HG02870 (cell line): ENCODE data around the gene SMYD3.
"Not testable (repeated sequence)": the region's sequence is repeated elsewhere in the genome, so short reads cannot be mapped to it uniquely, and the experiment has no call there.

ENCODE experiments used
- ATAC-seq: cut with Tn5 transposase; IDR thresholded peaks from one replicate; pipeline ENCODE4 v1.9.1; 2021; ENCODE audit warnings: mild to moderate bottlenecking, moderate library complexity; ENCODE audit not compliant: unreplicated experiment

SMYD3 gene

GRCh38 chr1:246040200-246040890, 466.7 kb downstream of the SMYD3 start:
- no peak for ATAC-seq

- ATAC-seq: no peak
Measured at GRCh38 chr1:246039584-246039983, 467.5 kb downstream of the SMYD3 start.

- no peak for ATAC-seq
Measured at GRCh38 chr1:246037832-246038231, 469.2 kb downstream of the SMYD3 start.

GRCh38 chr1:246036175-246036574, 470.9 kb downstream of the SMYD3 start:
- ATAC-seq: no peak

GRCh38 chr1:246035060-246035541, 472.0 kb downstream of the SMYD3 start:
- ATAC-seq: no peak

- no peak for ATAC-seq
Measured at GRCh38 chr1:246034630-246035029, 472.4 kb downstream of the SMYD3 start.

GRCh38 chr1:246032984-246033383, 474.1 kb downstream of the SMYD3 start:
- no peak for ATAC-seq

GRCh38 chr1:246032031-246032551, 475.0 kb downstream of the SMYD3 start:
- no peak for ATAC-seq

GRCh38 chr1:246029616-246030015, 477.5 kb downstream of the SMYD3 start:
- ATAC-seq: no peak

- not testable (repeated sequence) for ATAC-seq
Measured at GRCh38 chr1:246024118-246024517, 483.0 kb downstream of the SMYD3 start.

- ATAC-seq: peak; percentile 81
Measured at GRCh38 chr1:246020211-246020954, 486.7 kb downstream of the SMYD3 start.

- ATAC-seq: no peak
Measured at GRCh38 chr1:246018146-246018545, 488.9 kb downstream of the SMYD3 start.

- ATAC-seq: no peak
Measured at GRCh38 chr1:246012341-246012740, 494.7 kb downstream of the SMYD3 start.

- ATAC-seq: no peak
Measured at GRCh38 chr1:246010386-246010785, 496.7 kb downstream of the SMYD3 start.

GRCh38 chr1:246008363-246008831, 498.7 kb downstream of the SMYD3 start:
- ATAC-seq: no peak

- ATAC-seq: no peak
Measured at GRCh38 chr1:246005067-246005466, 502.0 kb downstream of the SMYD3 start.

GRCh38 chr1:246004301-246004700, 502.8 kb downstream of the SMYD3 start:
- ATAC-seq: no peak

GRCh38 chr1:246003442-246003730, 503.7 kb downstream of the SMYD3 start:
- ATAC-seq: no peak

- no peak for ATAC-seq
Measured at GRCh38 chr1:246002725-246003441, 504.2 kb downstream of the SMYD3 start.

- no peak for ATAC-seq
Measured at GRCh38 chr1:246001837-246002230, 505.2 kb downstream of the SMYD3 start.

- no peak for ATAC-seq
Measured at GRCh38 chr1:246001142-246001836, 505.8 kb downstream of the SMYD3 start.
